H1 (cell line): ENCODE data around the gene PAIP1. TPM values are rescaled to one million over a fixed set of nuclear protein-coding genes. Genes with fewer than 3 reads are reported as not detected.

ENCODE experiments used
- CTCF ChIA-PET: fragments of 300-600 bp; sonication (Branson Sonifier 250); formaldehyde crosslinking; loops from one replicate; lab custom pipeline; 2021; ENCODE audit not compliant: partially characterized antibody; lab: Charles Lee
- POLR2A ChIA-PET: fragments of 300-600 bp; sonication (Branson Sonifier 250); formaldehyde crosslinking; loops from one replicate; lab custom pipeline; 2021; ENCODE audit warnings: inconsistent platforms; ENCODE audit not compliant: partially characterized antibody; lab: Charles Lee
- DNase-seq, 2 experiments: peaks; one replicate each; pipeline versions ENCODE4 v3.0.0 to v3.0.0-alpha.2; 2010 to 2022; ENCODE audit warnings: low spot score in 2 of 2, low read depth in 1 of 2, mixed read lengths in 1 of 2
- FAIRE-seq: peaks from 2 replicates; lab custom pipeline; 2011; peaks lifted over from hg19 to GRCh38; lab: Jason Lieb, UNC
- H2AFZ ChIP-seq: 2 replicates; pipeline ENCODE4 v1.8.1; 2012; ENCODE audit warnings: low read length, inconsistent platforms
- H2AK5ac ChIP-seq: 2 replicates; pipeline ENCODE4 v1.6.1; 2013; ENCODE audit warnings: low read depth, low read length
- H2BK120ac ChIP-seq: replicated peaks from 2 replicates; pipeline ENCODE3; 2013; ENCODE audit warnings: low read depth, low read length, inconsistent platforms
- H2BK12ac ChIP-seq: 2 replicates; pipeline ENCODE4 v1.6.1; 2013; ENCODE audit warnings: low read depth, low read length
- H2BK15ac ChIP-seq: 2 replicates; pipeline ENCODE4 v1.6.1; 2013; ENCODE audit warnings: low read length
- H2BK20ac ChIP-seq: 2 replicates; pipeline ENCODE4 v1.6.1; 2013; ENCODE audit warnings: low read length
- H2BK5ac ChIP-seq: 2 replicates; pipeline ENCODE4 v1.6.1; 2013; ENCODE audit warnings: low read depth, low read length
- H3K14ac ChIP-seq: 2 replicates; pipeline ENCODE4 v1.6.1; 2013; ENCODE audit warnings: inconsistent platforms; ENCODE audit not compliant: insufficient read length
- H3K18ac ChIP-seq: 2 replicates; pipeline ENCODE4 v1.6.1; 2013; ENCODE audit warnings: low read length; ENCODE audit errors: extremely low read depth
- H3K23ac ChIP-seq: 2 replicates; pipeline ENCODE4 v1.6.1; 2013; ENCODE audit warnings: inconsistent platforms; ENCODE audit not compliant: insufficient read length
- H3K23me2 ChIP-seq: 2 replicates; pipeline ENCODE4 v1.6.1; 2013; ENCODE audit warnings: low read depth, low read length
- H3K27ac ChIP-seq: 2 replicates; pipeline ENCODE4 v1.6.1; 2011; ENCODE audit warnings: low read depth, low read length, inconsistent platforms
- H3K27me3 ChIP-seq, 4 experiments: replicated peaks in 1 of 4; 1 replicate in 1 of 4; 2 replicates in 3 of 4; pipeline versions ENCODE4 v1.6.1 to v1.8.1; 2011 to 2013; ENCODE audit warnings: low read length in 3 of 4, mild to moderate bottlenecking in 3 of 4, inconsistent platforms in 2 of 4, mixed read lengths in 2 of 4, moderate library complexity in 1 of 4; ENCODE audit not compliant: control insufficient read depth in 3 of 4, insufficient read depth in 3 of 4; ENCODE audit errors: extremely low read depth in 1 of 4
- H3K36me3 ChIP-seq, 4 experiments: 2 replicates each; pipeline versions ENCODE4 v1.6.1 to v1.8.1; 2011 to 2013; ENCODE audit warnings: mild to moderate bottlenecking in 4 of 4, low read length in 3 of 4, moderate library complexity in 2 of 4, control low read depth in 1 of 4, inconsistent platforms in 1 of 4; ENCODE audit not compliant: insufficient read depth in 4 of 4, control insufficient read depth in 2 of 4
- H3K4ac ChIP-seq: replicated peaks from 2 replicates; pipeline ENCODE3; 2013; ENCODE audit warnings: low read length, low read depth, mixed read lengths, inconsistent platforms; ENCODE audit not compliant: insufficient read length
- H3K4me1 ChIP-seq, 4 experiments: replicated peaks in 1 of 4; 1 replicate in 1 of 4; 2 replicates in 3 of 4; pipeline versions ENCODE4 v1.6.1 to v1.8.1; 2011 to 2013; ENCODE audit warnings: low read length in 3 of 4, inconsistent platforms in 2 of 4, mixed read lengths in 1 of 4; ENCODE audit not compliant: insufficient read depth in 4 of 4, control insufficient read depth in 3 of 4
- H3K4me2 ChIP-seq, 2 experiments: 2 replicates each; pipeline versions ENCODE4 v1.6.1 to v1.8.1; 2011 to 2013; ENCODE audit warnings: low read depth in 2 of 2, low read length in 2 of 2, control low read depth in 1 of 2, inconsistent platforms in 1 of 2, mild to moderate bottlenecking in 1 of 2; ENCODE audit not compliant: insufficient read depth in 1 of 2
- H3K4me3 ChIP-seq, 4 experiments: fragments of 200-600, 300-600 bp in 1 of 4; sonication (generic), shearing (Covaris generic), sonication (Bioruptor Twin) in 1 of 4; 2 replicates each; pipeline versions ENCODE4 v1.5.1 to v1.8.1; 2011 to 2016; ENCODE audit warnings: low read length in 4 of 4, low read depth in 3 of 4, control low read depth in 2 of 4, inconsistent platforms in 2 of 4, mild to moderate bottlenecking in 2 of 4, mixed read lengths in 1 of 4, moderate library complexity in 1 of 4; ENCODE audit not compliant: insufficient read depth in 2 of 4; ENCODE audit errors: extremely low read depth in 1 of 4
- H3K56ac ChIP-seq: replicated peaks from 2 replicates; pipeline ENCODE3; 2013; ENCODE audit warnings: low read depth, mild to moderate bottlenecking, mixed read lengths, low read length, inconsistent platforms; ENCODE audit not compliant: insufficient read length
- H3K79me1 ChIP-seq: 2 replicates; pipeline ENCODE4 v1.6.1; 2013; ENCODE audit warnings: low read depth, low read length, control low read depth
- H3K79me2 ChIP-seq, 2 experiments: 2 replicates each; pipeline versions ENCODE4 v1.6.1 to v1.8.1; 2012 to 2013; ENCODE audit warnings: low read length in 2 of 2, mild to moderate bottlenecking in 2 of 2, inconsistent platforms in 1 of 2; ENCODE audit not compliant: insufficient read depth in 2 of 2, control insufficient read depth in 1 of 2
- H3K9ac ChIP-seq, 4 experiments: replicated peaks in 1 of 4; 1 replicate in 1 of 4; 2 replicates in 3 of 4; pipeline versions ENCODE4 v1.6.1 to v1.8.1; 2011 to 2013; ENCODE audit warnings: low read depth in 3 of 4, low read length in 3 of 4, control low read depth in 2 of 4, mild to moderate bottlenecking in 2 of 4, moderate library complexity in 2 of 4, inconsistent platforms in 1 of 4; ENCODE audit errors: extremely low read depth in 1 of 4
- H3K9me3 ChIP-seq, 2 experiments: 2 replicates each; pipeline versions ENCODE4 v1.6.1 to v1.8.1; 2012 to 2013; ENCODE audit warnings: mild to moderate bottlenecking in 2 of 2, moderate library complexity in 2 of 2, control low read depth in 1 of 2, inconsistent platforms in 1 of 2, low read depth in 1 of 2, low read length in 1 of 2, mixed read lengths in 1 of 2; ENCODE audit not compliant: insufficient read depth in 2 of 2
- H4K20me1 ChIP-seq, 2 experiments: replicated peaks in 1 of 2; 2 replicates each; pipeline versions ENCODE3 to v1.8.1; 2011 to 2013; ENCODE audit warnings: inconsistent platforms in 2 of 2, low read length in 2 of 2, mild to moderate bottlenecking in 1 of 2; ENCODE audit not compliant: insufficient read depth in 2 of 2, control insufficient read depth in 1 of 2
- H4K5ac ChIP-seq: 2 replicates; pipeline ENCODE4 v1.6.1; 2013; ENCODE audit warnings: low read length, low read depth, mixed read lengths, inconsistent platforms; ENCODE audit not compliant: insufficient read length
- H4K8ac ChIP-seq: 2 replicates; pipeline ENCODE4 v1.8.0; 2013; ENCODE audit warnings: mild to moderate bottlenecking, moderate library complexity, low read length, inconsistent platforms; ENCODE audit not compliant: insufficient read depth; ENCODE audit errors: extremely low read depth
- H4K91ac ChIP-seq: replicated peaks from 2 replicates; pipeline ENCODE3; 2013; ENCODE audit warnings: low read length, mixed read lengths, inconsistent platforms; ENCODE audit not compliant: insufficient read length
- ATF3 ChIP-seq: IDR thresholded peaks from 2 replicates; pipeline ENCODE4 v1.6.1; 2011; ENCODE audit warnings: low read depth, mild to moderate bottlenecking, low read length; ENCODE audit not compliant: insufficient read depth
- CEBPB ChIP-seq: IDR thresholded peaks from 2 replicates; pipeline ENCODE4 v1.6.1; 2012; ENCODE audit warnings: low read depth, low read length
- CHD1 ChIP-seq: IDR thresholded peaks from 2 replicates; pipeline ENCODE4 v1.6.1; 2012; ENCODE audit warnings: low read depth, low read length, improper control_type of control experiment
- CREB1 ChIP-seq: IDR thresholded peaks from 2 replicates; pipeline ENCODE4 v1.6.1; 2012; ENCODE audit warnings: inconsistent platforms
- KDM5A ChIP-seq: fragments of 200-600 bp; IDR thresholded peaks from 2 replicates; pipeline ENCODE4 v1.7.1; 2012; ENCODE audit warnings: mild to moderate bottlenecking, low read length, inconsistent platforms, mixed read lengths
- MAFK ChIP-seq: IDR thresholded peaks from 2 replicates; pipeline ENCODE4 v1.6.1; 2012; ENCODE audit warnings: low read depth, mild to moderate bottlenecking, improper control_type of control experiment, low read length
- NANOG ChIP-seq: IDR thresholded peaks from 2 replicates; pipeline ENCODE4 v1.6.1; 2011; ENCODE audit warnings: low read length, low read depth, mild to moderate bottlenecking, inconsistent platforms; ENCODE audit not compliant: insufficient read depth, poor library complexity, severe bottlenecking
- NRF1 ChIP-seq: IDR thresholded peaks from 2 replicates; pipeline ENCODE4 v1.6.1; 2011; ENCODE audit warnings: mild to moderate bottlenecking, low read depth, low read length, improper control_type of control experiment
- SP4 ChIP-seq: IDR thresholded peaks from 2 replicates; pipeline ENCODE4 v1.6.1; 2012; ENCODE audit warnings: low read length, inconsistent platforms
- whole genome bisulfite sequencing, 2 experiments: shearing (Covaris generic) in 1 of 2; methylation state at CpG; one replicate each; pipeline versions ENCODE4 v1.1.6 to v1.1.7; 2013 to 2015; ENCODE audit warnings: low lambda C conversion rate in 2 of 2, mixed read lengths in 2 of 2, inconsistent platforms in 1 of 2, low coverage in 1 of 2, missing lambda C conversion rate in 1 of 2; ENCODE audit not compliant: insufficient replicate concordance in 2 of 2, insufficient coverage in 1 of 2, insufficient read length in 1 of 2; ENCODE audit errors: extremely low coverage in 1 of 2, missing lambda C conversion rate in 1 of 2; 5-methylcytosine and 5-hydroxymethylcytosine counted together
- polyA plus RNA-seq, 7 experiments: library from polyadenylated mRNA; depleted of rRNA in 3 of 7; stranded (reverse) in 5 of 7; unstranded in 2 of 7; fragments of >200 nt in 5 of 7; fragments of 200-250 nt in 2 of 7; gene quantifications; 1 replicate in 5 of 7; 2 replicates in 1 of 7; 4 replicates in 1 of 7; pipeline versions ENCODE4 v1.2.1 to v1.2.3, GENCODE V29; 2011 to 2013; ENCODE audit warnings: missing spikeins in 2 of 7, mixed read lengths in 2 of 7
- total RNA-seq: library from RNA; stranded (reverse); fragmentation: NEBNext Ultra II Directional; extraction: Animal tissue kit (Norgen Biotek cat#: 25700); gene quantifications from 2 replicates; pipeline ENCODE4 v1.2.1, GENCODE V29; 2021

PAIP1 gene
- total and polyA plus RNA-seq, 2 of the 8 experiments (the other 6 are each of a cell fraction or from before 2014, with no cell fraction given): 62.9 to 89.5 TPM

GRCh38 chr5:43582082-43583005 lies 25.5 kb upstream of the PAIP1 start:
- FAIRE-seq: no peak
- H2BK20ac ChIP-seq: no peak overlapping the region
- H3K14ac ChIP-seq: no peak overlapping the region
- H2BK120ac ChIP-seq: no peak overlapping the region
- no peak overlapping the region for H3K4me3 ChIP-seq
- H2BK12ac ChIP-seq: no peak overlapping the region
- H3K9me3 ChIP-seq: peaks cover 9 to 12% of the 10 kb centered on the region in 2 experiments
- 93% methylated on average over 4 of the region's 4 CpGs; no CpG with 5 or more reads in 1 of the 2 experiments for WGBS, 2 experiments
- no peak for TF ChIP-seq KDM5A
- no peak for TF ChIP-seq SP4
- no peak for TF ChIP-seq NRF1
- TF ChIP-seq NANOG: no peak
- TF ChIP-seq CHD1: no peak
- TF ChIP-seq CREB1: no peak
- TF ChIP-seq MAFK: no peak
- no peak for TF ChIP-seq CEBPB
- no peak for TF ChIP-seq ATF3
- no peaks in the 10 kb centered on the region for H3K4me1 ChIP-seq
- no peak overlapping the region for H3K9ac ChIP-seq
- no peak overlapping the region for H3K4me2 ChIP-seq
- H3K79me2 ChIP-seq: no peaks in the 10 kb centered on the region
- H3K36me3 ChIP-seq: no peaks in the 10 kb centered on the region; a peak in 1 of 8 replicates
- H2AFZ ChIP-seq: no peak overlapping the region
- no peaks in the 10 kb centered on the region for H3K79me1 ChIP-seq
- DNase-seq: no peak
- no peak overlapping the region for H3K4ac ChIP-seq
- H3K18ac ChIP-seq: no peak overlapping the region
- H3K23ac ChIP-seq: no peak overlapping the region
- no peak overlapping the region for H4K5ac ChIP-seq
- ChIA-PET POLR2A (no interaction called here), CTCF (interaction anchor here (0.6 to 0.9 kb wide), 2 partner anchors 13 to 15 kb away, joined by 3 read pairs; no protein-coding TSS in a partner anchor)
- H4K8ac ChIP-seq: no peak overlapping the region
- no peak overlapping the region for H2BK5ac ChIP-seq
- H3K56ac ChIP-seq: no peak overlapping the region
- H2AK5ac ChIP-seq: no peak overlapping the region
- no peaks in the 10 kb centered on the region for H4K20me1 ChIP-seq
- no peaks in the 10 kb centered on the region for H3K23me2 ChIP-seq
- no peaks in the 10 kb centered on the region for H3K27me3 ChIP-seq
- no peak overlapping the region for H2BK15ac ChIP-seq
- no peak overlapping the region for H4K91ac ChIP-seq
- H3K27ac ChIP-seq: no peak overlapping the region
